ENCODE results near the gene PARVA.

Gene PARVA

DNA sequence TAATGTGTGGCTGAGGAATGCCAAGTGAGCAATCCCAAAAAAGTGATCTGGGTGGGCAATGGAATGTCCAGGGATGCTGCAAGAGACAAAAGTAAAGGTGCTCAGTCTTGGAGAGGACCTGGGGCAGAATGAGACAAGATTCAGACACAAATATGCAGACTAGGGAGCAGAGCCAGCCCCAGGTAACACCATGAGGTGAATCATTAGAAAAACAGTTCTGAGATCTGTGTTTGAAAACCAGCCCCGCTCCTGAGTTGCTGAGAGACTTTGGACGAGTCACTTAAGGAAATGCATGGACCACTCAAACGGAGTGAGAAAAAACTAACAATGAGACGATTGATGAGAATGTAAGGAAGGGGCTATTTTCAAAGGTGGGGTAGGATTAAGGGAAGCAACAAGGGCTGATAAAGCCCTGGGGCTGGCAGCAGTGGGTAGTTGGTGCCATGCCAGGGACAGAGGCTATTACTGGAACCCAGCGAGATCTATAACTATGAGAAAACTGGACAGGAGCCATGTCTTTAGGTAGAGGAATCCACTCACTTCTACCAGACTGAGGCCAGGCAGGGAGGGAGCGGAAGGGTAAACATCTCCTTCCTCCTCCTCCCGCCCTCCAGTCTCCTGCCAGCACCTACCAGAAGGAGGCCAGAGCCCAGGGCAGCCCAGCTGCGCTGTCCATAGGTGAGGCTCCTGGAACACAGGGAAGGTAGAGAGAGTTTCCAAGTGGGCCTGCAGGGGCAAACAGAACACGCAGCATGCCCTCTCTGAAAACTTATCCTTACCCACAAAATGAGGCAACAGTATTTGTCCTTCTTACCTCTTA lies 166.4 kb downstream of the PARVA start:
- FAIRE-seq: no peak
- no peak for DNase-seq (ENCODE audit: insufficient read length, low spot score)

DNA sequence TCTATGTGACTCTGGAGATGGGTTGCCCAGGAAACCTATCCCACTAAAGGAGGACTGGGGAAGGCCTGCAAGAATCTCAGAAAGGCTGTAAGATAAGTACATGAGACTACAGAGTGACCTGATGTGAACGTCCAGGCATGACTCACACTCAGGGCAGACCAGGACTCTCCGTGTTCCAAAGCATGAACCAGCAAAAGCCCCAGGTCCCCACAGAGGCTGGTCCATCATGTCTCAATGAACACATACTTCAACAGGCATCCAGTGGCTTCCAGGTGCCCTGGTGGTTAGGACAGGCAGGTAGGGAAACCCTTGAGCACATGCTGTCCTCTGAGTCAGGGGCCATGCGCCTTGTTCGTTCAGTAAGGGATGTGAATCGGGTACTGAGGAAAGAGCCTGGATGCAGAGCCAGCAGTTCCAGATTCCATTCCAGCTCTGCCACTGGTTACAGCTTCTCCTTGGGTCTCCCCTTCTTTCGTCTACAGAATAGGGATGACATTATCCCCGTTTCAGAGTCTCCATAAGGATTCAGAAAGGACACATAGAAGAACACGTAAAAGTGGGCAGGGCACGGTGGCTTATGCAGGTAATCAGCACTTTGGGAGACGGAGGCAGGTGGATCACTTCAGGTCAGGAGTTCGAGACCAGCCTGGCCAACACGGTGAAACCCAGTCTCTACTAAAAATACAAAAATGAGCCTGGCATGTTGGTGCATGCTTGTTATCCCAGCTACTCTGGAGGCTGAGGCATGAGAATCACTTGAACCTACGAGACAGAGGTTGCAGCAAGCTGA lies 167.8 kb downstream of the PARVA start:
- DNase-seq (ENCODE audit: insufficient read length, low spot score) (no peak), FAIRE-seq (no peak)

DNA sequence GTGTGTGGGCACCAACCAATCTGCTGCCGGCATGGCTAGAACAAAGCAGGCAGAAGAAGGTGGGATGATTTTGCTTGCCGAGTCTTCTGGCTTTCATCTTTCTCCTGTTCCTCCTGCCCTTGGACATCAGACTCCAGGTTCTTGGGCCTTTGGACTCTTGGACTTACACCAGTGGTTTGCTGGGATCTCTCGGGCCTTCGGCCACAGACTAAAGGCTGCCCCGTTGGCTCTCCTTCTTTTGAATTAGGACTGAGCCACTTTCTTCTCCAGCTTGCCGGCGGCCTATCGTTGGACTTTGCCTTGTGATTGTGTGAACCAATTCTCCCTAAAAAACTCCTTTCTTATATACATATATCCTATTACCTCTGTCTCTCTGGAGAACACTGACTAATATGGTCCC lies 168.8 kb downstream of the PARVA start:
- FAIRE-seq: no peak

DNA sequence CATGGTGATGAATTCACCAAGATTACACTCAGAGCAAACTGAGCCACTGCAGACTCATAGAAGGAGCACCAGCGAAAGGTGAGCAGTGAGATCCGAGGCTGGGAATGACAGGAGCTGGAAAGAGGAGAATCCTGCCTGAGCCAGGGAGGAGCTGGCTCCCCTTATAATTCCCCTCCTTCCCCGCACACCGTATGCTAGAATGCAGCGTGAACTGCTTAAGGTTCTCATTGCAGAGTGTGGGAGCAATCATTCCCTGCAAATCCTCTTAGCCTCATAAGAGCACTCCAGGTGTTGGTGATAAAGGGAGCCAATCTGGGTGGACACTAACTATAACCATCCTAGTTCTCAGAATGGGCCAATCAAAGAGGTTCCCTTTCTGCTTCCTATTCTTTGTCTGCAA lies 169.3 kb downstream of the PARVA start:
- DNase-seq (ENCODE audit: insufficient read length, low spot score) (no peak), FAIRE-seq (no peak)

More for the DNA sequence above, 168.8 kb downstream of the PARVA start:
- no peak for DNase-seq (ENCODE audit: insufficient read length, low spot score)

DNA sequence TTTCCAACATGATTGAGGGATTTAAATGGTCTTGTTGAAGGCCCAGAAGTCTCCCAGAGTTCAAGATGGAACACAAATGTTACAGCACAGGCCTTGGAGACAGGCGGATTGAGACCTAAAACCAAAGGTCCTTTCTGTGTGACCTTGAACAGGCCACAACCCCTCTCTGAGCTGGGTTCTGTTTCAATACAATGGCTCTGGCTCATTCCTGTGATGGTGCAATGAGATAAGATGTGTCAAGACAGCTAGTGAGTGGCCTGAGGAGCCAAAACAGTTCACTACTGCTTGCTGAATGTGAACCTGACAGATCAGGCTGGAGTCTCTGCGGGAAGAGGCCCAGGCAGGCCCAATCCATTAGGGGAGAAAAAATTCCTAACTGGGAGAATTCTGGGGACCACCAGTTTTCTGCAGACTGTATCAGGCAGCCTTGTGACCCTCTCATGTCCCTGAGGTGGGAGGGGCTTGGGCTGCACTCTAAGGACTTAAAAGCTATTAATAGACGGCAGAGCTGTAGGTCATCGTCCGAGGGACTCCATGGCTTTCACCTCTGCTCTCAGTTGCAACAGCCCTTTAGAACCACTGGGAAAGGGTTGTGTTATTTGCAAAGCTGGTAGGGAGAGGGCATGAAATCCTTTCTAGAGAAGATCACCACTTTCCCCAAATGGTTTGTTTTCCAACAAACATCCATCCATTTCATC lies 170.7 kb downstream of the PARVA start:
- DNase-seq (ENCODE audit: insufficient read length, low spot score) (no peak), FAIRE-seq (no peak)

DNA sequence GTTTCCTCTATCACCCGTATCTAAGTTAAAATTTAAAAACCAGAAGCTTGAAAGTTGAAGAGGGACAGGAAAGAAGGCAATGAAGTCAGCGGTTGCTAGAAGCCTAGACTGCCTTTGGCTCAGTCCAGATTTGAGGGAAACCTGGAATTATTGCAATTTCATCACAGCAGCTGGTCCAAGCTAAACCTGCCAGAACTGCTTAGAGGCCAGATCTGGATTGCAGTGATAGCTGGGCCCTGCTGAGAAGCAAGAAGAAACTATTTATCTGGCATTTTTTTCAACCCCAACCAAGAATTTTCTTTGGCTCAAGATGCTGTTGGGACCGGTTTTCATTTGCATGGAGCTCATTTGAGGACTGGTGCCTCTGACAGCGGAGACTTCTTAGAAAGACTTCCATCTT lies 175.3 kb downstream of the PARVA start:
- FAIRE-seq: no peak
- DNase-seq (ENCODE audit: insufficient read length, low spot score): no peak

DNA sequence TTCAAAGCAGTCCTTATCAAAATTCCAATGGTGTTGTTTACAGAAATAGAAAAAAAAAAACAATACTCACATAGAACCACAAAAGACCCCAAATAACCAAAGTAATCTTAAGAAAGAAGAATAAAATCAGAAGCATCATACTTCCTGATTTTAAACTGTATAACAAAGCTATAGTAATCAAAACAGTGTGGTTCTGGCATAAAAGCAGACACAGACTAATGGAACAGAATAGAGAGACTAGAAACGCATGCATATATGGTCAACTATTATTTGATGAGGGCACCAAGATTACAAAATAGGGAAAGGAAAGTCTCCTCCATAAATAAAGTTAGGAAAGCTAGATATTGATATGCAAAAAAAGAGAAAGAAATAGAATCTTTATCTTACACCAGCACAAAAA lies 176.8 kb downstream of the PARVA start:
- FAIRE-seq: no peak
- DNase-seq (ENCODE audit: insufficient read length, low spot score): no peak

DNA sequence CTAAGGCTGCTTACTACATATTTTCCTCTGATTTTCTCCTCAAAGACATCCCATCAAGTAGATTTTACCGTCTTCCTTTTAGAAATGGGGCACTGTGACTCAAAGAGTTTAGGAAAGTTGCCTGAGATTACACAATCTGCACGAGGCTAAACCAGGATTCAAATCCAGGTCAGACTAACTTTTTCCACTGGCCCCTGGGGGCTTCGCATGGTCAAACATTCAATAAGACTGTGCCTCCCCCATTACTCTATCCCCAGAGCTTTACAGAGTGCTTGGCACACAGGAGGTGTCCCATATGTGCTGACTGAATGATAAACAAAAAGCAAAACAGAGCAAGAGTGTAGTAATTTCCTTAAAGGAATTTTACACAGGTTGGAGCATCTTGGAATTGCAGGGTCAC lies 178.8 kb downstream of the PARVA start:
- peak; percentile 4 for FAIRE-seq

DNA sequence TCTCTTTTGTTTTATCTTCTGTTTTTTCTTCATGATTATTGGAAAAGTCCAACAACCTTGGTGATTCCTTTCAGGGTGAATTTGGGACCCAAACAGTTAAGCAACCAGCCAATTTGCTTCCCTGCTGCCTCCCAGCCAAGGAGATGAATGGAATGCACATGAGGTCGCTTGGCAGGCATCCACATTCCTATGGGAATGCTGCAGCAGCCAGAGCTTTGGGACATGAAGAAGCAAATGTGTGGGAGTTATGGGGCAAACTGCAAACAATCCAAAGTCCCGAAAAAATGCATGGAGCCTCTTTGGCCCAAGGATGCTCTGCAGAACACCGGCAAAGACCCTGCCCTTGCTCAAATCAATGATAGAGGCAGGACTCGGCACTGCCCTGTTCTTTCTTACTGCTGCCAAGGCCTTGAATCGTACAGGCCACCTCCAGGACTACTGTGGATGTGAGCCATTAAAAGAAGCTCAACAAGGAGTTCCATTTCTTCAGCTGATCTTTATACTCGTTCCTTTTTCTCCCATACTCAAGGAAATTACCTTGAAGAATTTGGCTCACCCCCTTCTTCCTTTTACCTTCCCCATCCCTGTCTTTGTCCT lies 179.5 kb downstream of the PARVA start:
- peak; percentile 86 for DNase-seq (ENCODE audit: insufficient read length, low spot score)
- FAIRE-seq: peak; percentile 95

More for the DNA sequence above, 178.8 kb downstream of the PARVA start:
- no peak for DNase-seq (ENCODE audit: insufficient read length, low spot score)

DNA sequence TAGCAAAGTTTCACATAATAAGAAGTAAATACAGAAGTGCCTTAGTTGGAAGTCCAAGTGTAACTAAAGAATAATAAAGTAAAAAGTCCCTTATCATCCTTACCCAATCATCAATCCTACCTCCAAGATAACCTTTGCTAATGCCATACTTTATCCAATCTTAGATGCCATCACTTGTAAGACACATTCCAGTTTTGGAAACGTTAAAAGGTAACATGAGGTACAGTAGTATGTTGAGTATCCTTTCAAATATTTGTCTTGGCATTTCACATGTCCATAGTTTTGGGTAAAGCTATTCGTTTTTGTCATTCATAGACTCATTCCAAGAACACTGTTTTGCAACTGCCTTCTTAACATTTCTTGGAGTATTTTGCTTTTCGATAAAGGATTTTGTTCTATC lies 181.6 kb downstream of the PARVA start:
- DNase-seq (ENCODE audit: insufficient read length, low spot score) (no peak), FAIRE-seq (no peak)

DNA sequence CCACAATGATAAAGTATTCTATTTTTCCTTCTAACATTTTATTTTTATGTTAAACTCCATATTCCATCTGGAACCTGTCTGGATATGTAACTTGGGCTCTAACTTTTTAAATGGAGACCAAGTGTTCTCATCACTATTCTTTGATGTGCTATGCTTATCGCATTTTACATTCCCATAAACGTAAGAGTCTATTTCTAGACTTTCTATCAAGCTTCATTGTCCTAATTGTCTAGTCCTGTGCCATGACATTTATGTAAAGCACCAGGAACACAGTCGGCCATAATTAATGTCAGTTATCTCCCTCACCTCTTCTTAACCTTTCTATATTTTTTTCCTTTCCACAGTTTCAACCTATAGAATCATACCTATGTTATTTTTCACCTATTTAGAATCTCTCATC lies 183.0 kb downstream of the PARVA start:
- FAIRE-seq (no peak), DNase-seq (ENCODE audit: insufficient read length, low spot score) (no peak)

DNA sequence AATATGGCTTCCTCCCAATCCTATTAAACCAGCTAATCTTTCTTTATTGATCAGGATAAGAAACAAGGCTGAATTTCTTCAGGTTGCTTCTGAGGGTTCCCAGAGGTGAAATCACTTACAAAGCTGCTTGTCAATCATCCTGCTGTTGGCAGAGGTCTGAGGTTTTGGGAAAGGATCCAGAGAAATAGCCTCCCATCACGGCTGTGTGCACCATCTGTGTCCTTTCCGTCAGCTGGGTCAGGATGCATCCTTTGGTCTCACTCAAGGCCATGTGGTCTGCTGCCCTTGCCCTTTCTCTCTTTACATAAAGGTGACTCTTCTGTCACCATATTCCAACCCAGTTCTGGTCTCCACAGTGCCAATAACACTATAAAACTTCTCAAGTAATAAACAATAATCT lies 183.5 kb downstream of the PARVA start:
- DNase-seq (ENCODE audit: insufficient read length, low spot score): no peak
- FAIRE-seq: no peak

DNA sequence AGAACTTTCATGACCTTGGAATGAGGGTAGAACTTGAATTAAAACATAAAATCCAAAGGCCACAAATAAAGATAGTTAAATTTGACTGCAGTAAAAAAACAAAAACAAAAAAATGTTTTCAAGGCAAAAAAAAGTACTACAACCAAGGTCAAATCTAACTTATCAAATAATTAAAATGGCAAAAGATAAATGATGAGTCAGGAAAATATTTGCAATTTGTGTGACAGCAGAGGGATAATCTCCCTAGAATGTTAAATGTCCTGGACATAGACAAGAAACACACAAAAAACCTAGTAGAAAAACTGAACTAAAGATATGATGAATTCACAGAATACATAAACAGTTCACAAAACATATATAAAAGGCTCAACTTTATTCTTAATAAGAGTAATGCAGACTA lies 186.6 kb downstream of the PARVA start:
- DNase-seq (ENCODE audit: insufficient read length, low spot score) (no peak), FAIRE-seq (no peak)

DNA sequence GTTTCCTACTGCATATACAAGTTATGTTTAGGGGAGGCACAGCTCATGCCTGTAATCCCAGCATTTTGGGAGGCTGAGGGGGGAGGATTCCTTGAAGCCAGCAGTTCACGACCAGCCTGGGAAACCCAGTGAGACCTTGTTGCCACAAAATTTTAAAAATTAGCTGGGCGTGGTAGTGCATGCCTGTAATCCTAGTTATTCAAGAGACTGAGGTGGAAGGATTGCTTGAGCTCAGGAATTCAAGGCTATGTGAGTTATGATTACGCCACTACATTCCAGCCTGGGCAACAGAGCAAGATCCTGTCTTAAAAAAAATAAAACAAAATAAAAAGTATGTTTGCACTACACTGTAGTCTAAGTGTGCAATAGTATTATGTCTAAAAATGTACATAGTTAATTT lies 188.0 kb downstream of the PARVA start:
- FAIRE-seq (no peak), DNase-seq (ENCODE audit: insufficient read length, low spot score) (no peak)

DNA sequence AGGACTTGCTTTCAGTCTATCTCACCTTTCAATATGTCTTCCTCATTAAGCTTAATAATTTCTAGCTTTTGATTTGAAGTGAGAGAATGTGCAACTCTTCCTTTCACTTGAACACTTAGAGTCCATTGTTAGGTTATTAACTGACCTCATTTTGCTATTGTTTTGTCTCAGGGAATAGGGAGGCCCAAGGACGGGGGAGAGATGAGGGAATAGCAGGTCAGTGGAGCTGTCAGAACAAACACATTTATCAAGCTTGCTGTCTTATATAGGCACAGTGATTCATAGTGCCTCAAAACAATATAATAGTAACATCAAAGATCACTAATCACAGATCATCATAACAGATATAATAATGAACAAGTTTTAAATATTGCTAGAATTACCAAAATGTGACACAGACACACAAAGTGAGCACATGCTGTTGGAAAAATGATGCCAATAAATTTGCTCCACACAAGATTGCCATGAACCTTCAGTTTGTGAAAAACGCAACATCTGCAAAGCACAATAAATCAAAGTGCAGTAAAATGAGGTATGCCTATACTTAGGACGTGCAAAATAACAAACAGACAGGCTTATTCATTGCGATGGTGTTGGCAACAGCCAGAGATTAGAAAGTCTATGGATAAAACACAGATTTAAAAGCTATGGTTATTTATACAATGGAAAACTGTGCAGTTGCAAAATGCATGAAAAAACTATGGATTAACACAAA lies 190.5 kb downstream of the PARVA start:
- FAIRE-seq: peak; percentile 82
- no peak for DNase-seq (ENCODE audit: insufficient read length, low spot score)

DNA sequence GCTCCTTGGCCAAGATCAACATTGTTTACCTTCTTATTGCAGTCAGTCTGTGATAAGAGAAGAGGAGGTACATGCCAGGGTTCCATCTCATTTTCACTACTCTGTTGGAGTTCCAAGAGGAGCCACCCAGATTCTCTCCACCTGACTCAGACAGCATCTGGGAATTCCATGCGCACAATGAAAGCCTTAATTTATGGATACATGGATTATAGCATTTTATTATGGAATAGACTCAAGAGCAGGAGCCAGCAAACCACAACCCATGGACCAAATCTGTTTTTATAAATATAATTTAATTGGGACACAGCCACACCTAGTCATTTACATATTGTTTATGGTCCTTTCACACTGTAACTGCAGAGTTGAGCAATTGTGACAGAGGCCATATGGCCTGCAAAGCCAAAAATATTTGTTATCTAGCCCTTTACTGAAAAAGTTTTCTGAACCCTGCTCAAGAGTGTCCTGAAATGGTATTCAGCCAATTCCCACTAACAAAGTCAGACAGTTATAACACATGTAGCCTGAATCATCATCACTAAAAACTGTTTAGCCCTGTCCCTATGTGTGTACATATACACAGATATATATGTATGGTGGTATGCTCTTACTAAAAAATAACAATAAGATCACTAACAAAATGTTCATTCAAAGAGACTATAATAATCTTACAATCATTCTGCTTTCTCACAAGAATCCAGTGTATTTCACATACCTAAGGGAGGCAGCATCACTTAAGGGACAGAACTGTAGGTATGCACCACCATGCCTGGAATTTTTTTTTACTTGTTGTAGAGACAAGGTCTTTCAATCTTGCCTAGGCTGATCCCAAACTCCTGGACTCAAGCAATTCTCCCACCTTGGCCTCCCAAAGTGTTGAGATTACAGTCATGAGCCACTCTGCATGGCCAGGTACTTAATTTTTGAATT lies 192.4 kb downstream of the PARVA start:
- no peak for FAIRE-seq
- peak; percentile 14 for DNase-seq (ENCODE audit: insufficient read length, low spot score)

DNA sequence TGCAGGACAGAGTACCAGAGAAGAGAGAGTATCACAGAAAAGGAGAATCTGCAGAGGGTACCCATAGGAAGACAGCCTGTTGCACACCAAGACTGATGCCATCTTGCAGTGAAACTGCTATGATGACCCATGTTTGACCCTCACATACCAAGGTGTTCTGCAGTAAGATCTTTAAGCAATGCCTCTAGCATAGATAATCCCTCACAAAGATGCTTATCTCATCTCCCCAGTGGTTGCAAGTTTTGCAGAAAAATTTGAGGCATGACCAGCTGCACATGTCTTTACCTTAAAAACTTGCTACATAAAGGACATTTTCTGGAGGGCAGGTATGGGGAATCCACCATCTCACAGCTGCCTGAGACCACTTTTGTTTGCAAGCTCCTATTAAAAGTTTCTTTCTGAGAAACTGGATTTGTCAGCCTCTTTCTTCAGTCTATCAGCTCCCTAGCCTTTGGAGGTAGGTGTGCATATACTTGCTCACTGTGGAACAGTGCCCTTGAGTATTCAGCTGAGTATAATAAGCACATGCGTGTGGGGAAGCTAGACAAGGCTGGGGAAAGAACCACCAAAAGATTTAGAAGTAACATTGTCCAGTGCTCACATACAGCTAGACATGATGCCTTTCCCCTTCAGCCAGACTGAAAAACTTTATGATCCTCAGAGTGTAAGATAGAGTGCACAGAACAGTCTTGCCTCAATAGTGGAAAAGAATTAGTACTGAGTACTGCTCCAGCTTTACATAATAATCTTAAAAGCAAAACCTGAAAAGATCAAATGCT lies 196.5 kb downstream of the PARVA start:
- DNase-seq (ENCODE audit: insufficient read length, low spot score): no peak
- FAIRE-seq: no peak
